Testis (tissue), 3 donors: ENCODE measurements around the gene ZBTB48. TPM values are rescaled to one million over a fixed set of nuclear protein-coding genes. Genes with fewer than 3 reads are reported as not detected.
A peak's percentile ranks its signal among the peaks of the same experiment; 100 is the strongest.

Experiments
- DNase-seq: peaks from one replicate; pipeline ENCODE4 v3.0.0-alpha.2; 2019
- H3K27ac ChIP-seq, 2 donors: fragments of 200-600 bp; sonication (generic); one replicate each; pipeline ENCODE4 v1.5.1; 2019
- H3K27me3 ChIP-seq: fragments of 200-600 bp; sonication (generic); one replicate; pipeline ENCODE4 v1.5.1; 2019
- H3K36me3 ChIP-seq: fragments of 200-600 bp; sonication (generic); one replicate; pipeline ENCODE4 v1.5.1; 2017; ENCODE audit warnings: low read depth; ENCODE audit errors: missing control alignments
- H3K4me1 ChIP-seq: fragments of 200-600 bp; sonication (generic); one replicate; pipeline ENCODE4 v1.5.1; 2019
- H3K4me3 ChIP-seq, 2 donors: fragments of 200-600 bp; sonication (generic); one replicate each; pipeline ENCODE4 v1.5.1; 2017 to 2019
- H3K9me3 ChIP-seq: fragments of 200-600 bp; sonication (generic); one replicate; pipeline ENCODE4 v1.5.1; 2017
- CTCF ChIP-seq, 3 experiments: fragments of 450-650 bp in 2 of 3; fragments of 200-600 bp in 1 of 3; sonication (generic) in 1 of 3; IDR thresholded peaks; one replicate each; pipeline ENCODE4 v1.5.1; 2016 to 2019; ENCODE audit warnings: antibody characterized with exemption in 3 of 3, mild to moderate bottlenecking in 2 of 3, moderate library complexity in 1 of 3
- POLR2A ChIP-seq: fragments of 450-650 bp; IDR thresholded peaks from one replicate; pipeline ENCODE4 v1.6.1; 2017; ENCODE audit warnings: antibody characterized with exemption, mild to moderate bottlenecking, moderate library complexity
- WGBS, 2 donors: methylation state at CpG; one replicate each; pipeline ENCODE4 v1.1.5; 2018; 5-methylcytosine and 5-hydroxymethylcytosine counted together
- intact Hi-C: fragments of 100-400 bp; cut with DNase I; formaldehyde crosslinking; loops from one replicate; pipeline ENCODE4 v1.15.1; 2023; ENCODE audit warnings: low total_unique reads
- polyA plus RNA-seq: library from polyadenylated mRNA; stranded (reverse); fragments of 350-450 nt; fragmentation: Illumina TruSeq; extraction: RNeasy Lipid Tissue Mini Kit (QIAGEN cat#74804); gene quantifications from one replicate; pipeline ENCODE4 v1.2.3, GENCODE V29; 2014; ENCODE audit warnings: low read depth, low replicate concordance; ENCODE audit not compliant: insufficient read depth
- total RNA-seq, 2 donors: library from RNA; depleted of rRNA; stranded (reverse); fragments of >200 nt; gene quantifications; one replicate each; pipeline ENCODE4 v1.2.3, GENCODE V29; 2016

Gene ZBTB48
- total and polyA plus RNA-seq, 3 donors from 2014 or later, result 58.9 to 80.7 (median 70.7) TPM

- Histone ChIP-seq H3K27ac (peak overlapping the region; percentile 94 to 97), H3K9me3 (no peaks in the 10 kb centered on the region), H3K27me3 (no peaks in the 10 kb centered on the region), H3K4me1 (peaks cover 28% of the 10 kb centered on the region), H3K36me3 (no peaks in the 10 kb centered on the region), H3K4me3 (peak overlapping the region; percentile 95 to 98)
- DNase-seq, result no peak
- 0 to 1% methylated on average over 17 to 62 of the region's 82 CpGs for WGBS, 2 donors
- intact Hi-C loops, result no loop called here
- TF ChIP-seq POLR2A (no peak), CTCF (IDR thresholded peaks at IDR 0.05) (no peak)
These were observed 35.4 kb downstream of the ZBTB48 start for GRCh38 chr1:6614929-6615785.

DNA sequence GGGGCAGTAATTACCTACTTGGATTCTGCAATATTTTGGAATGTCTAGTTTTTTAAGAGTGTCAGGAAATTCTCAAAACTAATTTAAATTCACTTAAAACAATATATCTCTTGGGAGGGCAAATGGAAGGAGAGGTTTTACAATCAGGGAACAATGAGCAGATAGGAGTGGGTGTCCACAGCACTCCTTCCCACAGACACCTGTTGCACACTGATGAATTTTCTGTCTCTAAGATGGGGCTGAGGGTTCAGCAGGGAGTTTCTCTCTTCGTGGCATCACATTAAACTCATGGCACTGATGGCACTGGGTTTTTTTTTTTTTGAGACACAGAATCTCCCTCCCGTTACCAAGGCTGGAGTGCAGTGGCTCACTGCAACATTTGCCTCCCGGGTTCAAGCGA, 39.3 kb downstream of the ZBTB48 start:
- no peaks in the 10 kb centered on the region for H3K27me3 ChIP-seq
- H3K4me1 ChIP-seq, result peaks cover 30% of the 10 kb centered on the region
- no peak overlapping the region for H3K27ac ChIP-seq
- H3K36me3 ChIP-seq, result no peaks in the 10 kb centered on the region
- H3K9me3 ChIP-seq, result no peaks in the 10 kb centered on the region
- H3K4me3 ChIP-seq, result no peak overlapping the region
- WGBS, 2 donors, result 84 to 91% methylated on average over 4 of the region's 4 CpGs
- DNase-seq, result no peak
- TF ChIP-seq POLR2A (no peak), CTCF (IDR thresholded peaks at IDR 0.05) (no peak)
- intact Hi-C loops, result no loop called here

DNA sequence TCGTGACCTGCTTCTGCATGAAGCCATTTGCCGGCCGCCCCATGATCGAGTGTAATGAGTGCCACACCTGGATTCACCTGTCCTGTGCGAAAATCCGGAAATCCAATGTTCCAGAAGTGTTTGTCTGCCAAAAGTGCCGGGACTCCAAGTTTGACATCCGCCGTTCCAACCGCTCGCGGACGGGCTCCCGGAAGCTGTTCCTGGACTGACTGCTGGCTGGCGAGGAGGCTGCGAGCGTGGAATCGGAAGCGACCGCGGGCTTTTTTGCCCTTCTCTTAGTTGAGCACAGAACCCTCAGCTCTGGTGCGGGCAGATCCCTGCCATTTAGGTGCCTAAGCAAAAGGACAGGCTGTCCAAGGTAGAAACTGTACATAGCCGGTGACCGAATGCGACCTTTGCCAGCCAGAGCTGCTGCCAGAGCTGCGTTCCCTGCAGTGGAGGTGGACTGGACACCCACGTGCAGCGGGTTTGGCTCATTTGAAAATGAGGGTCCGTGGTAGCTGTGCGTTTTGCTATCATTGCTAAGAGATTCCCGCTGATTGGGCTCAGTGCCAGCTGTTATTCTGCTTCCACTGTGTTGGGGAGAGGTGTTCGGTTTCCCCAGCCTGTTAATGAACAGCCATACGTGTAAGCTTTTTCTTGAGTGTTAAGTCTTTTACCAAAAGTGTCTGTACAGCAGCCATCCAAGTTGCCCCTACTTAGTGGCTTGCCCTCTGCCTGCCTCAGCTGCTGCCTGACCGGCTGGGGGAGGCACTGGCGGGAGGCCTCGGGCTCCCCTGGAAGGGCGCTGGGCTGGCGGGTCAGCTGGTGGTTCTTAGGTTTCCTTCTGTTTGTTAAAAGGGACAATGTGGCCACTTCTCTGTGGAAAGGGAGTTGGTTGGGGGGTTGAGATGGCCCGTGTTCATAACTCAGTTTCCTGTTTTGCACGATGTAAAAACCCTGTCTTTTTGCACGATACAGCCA, 41.9 kb downstream of the ZBTB48 start:
- DNase-seq, result no peak
- intact Hi-C loops, result no loop called here
- Histone ChIP-seq H3K27ac (no peak overlapping the region), H3K4me3 (no peak overlapping the region), H3K27me3 (no peaks in the 10 kb centered on the region), H3K9me3 (no peaks in the 10 kb centered on the region), H3K4me1 (peaks cover 39% of the 10 kb centered on the region), H3K36me3 (no peaks in the 10 kb centered on the region)
- TF ChIP-seq POLR2A, result no peak
- no peak for TF ChIP-seq CTCF (IDR thresholded peaks at IDR 0.05)
- 87 to 90% methylated on average over 33 to 41 of the region's 41 CpGs for WGBS, 2 donors

- Histone ChIP-seq H3K4me1 (peaks cover 31% of the 10 kb centered on the region), H3K27ac (peak overlapping the region; percentile 3 to 10), H3K36me3 (no peaks in the 10 kb centered on the region), H3K9me3 (no peaks in the 10 kb centered on the region), H3K4me3 (no peak overlapping the region), H3K27me3 (no peaks in the 10 kb centered on the region)
- DNase-seq, result no peak
- intact Hi-C loops, result no loop called here
- 74 to 89% methylated on average over 10 of the region's 10 CpGs for WGBS, 2 donors
- TF ChIP-seq CTCF (IDR thresholded peaks at IDR 0.05) (no peak), POLR2A (no peak)
These were observed 42.8 kb downstream of the ZBTB48 start for GRCh38 chr1:6622396-6623152.
